ENCODE data around the gene RHOB.
"Not testable (repeated sequence)": the region's sequence is repeated elsewhere in the genome, so short reads cannot be mapped to it uniquely, and the experiment has no call there.

Gene RHOB

DNA sequence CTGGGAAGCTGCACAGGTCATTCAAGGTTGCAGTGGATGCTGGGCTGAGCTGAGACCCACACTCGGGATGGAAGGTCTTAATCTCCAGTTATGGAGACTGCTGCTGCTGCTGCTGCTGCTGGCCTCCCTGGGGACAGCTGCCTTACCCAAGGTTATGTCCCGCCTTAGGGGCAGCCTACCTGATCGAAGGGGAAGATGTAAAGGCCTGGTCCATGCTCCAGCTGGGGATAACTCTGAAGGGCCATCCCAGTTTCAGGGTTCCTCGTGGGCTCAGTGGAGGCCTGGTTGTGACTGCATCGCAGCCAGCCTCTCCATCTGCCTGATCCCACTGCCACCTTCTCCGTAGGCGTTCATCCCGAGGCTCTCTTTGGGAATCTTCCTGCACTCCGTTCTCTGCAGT lies 33.0 kb downstream of the RHOB start:
- no peak for DNase-seq

DNA sequence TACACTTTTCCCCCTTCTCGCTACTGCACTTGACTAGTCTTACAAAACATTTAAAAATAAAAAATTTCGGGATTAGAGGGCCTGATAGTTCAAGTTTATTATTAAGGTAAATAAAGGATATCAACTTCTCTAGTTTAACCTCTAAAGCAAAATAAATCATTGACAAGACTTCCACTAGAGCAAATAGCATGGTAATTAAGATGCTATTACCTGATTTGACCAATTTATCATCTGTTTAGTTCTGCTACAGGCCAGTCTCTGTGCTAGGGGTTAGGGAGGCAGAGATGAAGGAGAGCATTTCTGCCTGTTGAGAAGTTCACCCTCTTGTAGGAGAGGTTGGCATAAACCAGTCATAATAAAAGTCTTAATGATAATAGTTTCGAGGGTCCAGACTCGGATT lies 34.0 kb downstream of the RHOB start:
- DNase-seq = no peak

DNA sequence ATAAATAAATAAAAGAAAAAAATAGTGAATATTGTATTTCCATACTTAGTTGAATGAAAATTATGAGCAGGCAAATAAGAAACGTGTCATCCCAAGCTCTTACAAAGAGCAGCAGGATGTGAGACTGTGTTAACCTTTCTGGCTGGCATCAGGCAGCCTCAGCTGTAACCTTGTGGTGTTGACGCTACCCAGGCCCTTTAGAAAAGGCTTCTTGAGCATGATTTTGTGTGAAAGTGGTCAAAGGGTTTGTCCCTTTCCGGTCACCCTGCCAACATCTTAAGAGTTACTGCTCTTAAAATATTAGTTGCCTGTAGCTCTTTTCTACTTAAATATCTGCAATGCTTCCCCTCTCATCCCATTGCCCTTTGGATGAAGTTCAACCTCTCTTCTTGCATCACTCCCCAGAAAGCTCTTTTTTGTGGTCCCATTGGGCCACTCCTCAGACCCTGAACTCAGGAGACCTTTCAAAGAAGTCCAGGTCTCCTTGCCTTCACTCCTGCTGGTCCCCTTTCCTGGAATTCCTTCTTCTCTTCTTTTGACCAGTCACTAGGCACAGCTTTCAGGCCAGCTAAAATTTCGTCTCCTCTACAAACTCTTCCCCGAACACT lies 35.0 kb downstream of the RHOB start:
- DNase-seq = no peak

DNA sequence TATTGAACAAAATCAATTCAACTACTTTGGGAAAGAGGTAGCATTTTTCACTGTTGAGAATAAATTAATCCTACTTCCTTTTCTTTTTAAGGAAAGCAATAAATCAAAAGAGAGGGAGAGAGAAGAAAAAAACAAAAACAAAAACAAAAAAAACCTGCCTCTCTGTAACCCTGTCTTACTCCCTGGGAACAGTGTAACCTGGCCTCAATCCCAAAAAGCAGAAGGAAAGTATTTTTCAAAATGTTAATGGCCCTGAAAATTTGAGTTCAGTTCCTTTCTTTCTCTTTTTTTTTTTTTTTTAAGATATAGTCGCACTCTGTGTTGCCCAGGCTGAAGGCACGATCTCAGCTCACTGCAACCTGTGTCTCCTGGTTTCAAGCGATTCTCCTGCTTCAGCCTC lies 35.9 kb downstream of the RHOB start:
- DNase-seq = no peak

DNA sequence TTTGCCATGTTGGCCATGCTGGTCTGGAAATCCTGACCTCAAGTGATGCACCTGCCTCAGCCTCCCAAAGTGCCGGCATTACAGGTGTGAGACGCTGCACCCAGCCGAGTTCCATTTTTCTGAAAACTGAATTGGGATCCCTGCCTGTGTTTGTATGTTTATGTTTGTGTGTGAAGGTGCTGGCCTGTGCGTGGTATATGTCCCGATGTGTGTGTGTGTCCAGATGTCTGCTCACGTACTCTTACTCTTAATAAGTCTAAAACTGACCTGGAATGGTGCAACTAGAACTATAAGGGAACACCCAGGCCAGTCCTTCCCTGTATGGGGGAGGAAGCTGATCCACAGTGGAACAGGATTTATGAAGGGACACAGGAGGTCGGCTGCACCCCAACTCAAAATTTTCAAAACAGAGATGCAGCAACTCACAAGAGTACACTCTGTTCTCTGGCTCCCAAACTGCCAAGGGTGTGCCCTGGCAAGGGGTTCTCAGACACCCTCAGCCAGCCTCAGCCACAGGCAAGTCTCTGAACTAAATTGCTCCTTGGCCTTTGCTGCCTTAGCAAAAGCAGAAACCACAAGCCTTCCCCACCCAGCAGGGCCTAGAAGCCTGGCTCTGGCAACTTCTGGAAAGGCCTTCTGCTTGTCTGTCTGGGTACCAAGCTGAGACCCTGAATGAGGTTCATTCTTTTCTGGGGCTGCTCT lies 36.5 kb downstream of the RHOB start:
- DNase-seq = no peak

DNA sequence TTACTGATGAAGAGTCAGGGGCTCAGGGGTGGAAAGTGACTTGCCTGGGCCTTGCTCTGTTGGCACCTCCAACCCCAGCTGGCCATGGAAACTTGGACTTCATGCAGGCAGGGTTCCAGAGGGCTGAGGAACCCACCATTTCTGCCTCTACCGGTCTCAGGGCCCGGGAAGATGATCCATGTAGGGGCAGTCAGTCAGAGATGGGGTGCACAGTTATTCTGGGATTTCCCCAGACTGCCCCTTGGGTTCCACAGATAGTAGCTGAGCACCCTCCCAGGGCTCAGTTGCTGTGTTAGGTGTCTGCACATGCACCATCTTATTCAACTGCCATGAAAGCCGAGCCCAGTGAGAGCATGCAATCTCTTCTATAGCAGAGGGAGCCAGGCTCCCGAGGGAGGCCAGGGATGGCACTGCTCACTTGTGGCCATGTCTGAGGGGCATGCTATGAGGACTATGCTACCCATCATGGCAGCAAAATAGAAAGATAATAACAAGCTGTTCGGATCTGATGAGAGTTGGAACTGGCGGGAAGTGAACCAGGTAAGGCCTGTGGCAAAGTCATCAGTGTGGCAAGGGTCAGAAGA lies 37.3 kb downstream of the RHOB start:
- DNase-seq = no peak

DNA sequence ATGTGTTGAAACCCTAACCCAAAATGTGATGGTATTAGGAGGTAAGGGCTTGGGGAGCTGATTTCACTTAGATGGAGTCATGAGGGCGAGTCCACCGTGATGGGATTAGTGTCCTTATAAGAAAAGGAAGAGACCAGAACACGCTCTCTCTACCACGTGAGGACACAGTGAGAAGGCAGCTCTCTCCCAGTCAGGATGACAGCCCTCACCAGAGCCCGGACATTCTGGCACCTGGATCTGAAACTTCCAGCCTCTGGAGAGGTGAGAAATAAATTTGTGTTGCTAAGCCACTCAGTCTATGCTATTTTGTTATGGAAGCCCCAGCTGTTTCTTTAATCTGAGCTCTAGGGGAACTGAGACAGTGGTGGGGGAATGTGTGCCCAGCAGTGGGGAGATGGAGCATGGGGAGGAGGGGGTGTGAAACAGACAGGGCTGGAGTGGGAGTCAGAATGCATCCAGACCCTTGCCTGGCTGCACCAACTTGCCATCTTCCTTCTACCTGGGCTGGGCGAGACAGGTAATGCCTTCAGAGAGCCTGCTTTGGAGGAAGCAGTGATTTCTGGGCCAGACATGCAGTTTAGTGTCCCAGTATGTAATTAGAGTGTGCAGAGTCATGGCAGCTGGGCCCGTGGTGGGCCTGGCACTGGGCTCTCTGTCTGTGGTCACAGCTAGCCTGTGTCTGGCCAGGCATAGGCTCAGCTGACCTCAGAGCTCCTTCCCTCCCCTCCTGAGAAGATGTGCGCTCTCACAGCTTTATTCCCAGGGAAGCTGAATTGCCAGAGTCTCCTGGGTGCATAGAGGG lies 38.1 kb downstream of the RHOB start:
- DNase-seq = no peak

DNA sequence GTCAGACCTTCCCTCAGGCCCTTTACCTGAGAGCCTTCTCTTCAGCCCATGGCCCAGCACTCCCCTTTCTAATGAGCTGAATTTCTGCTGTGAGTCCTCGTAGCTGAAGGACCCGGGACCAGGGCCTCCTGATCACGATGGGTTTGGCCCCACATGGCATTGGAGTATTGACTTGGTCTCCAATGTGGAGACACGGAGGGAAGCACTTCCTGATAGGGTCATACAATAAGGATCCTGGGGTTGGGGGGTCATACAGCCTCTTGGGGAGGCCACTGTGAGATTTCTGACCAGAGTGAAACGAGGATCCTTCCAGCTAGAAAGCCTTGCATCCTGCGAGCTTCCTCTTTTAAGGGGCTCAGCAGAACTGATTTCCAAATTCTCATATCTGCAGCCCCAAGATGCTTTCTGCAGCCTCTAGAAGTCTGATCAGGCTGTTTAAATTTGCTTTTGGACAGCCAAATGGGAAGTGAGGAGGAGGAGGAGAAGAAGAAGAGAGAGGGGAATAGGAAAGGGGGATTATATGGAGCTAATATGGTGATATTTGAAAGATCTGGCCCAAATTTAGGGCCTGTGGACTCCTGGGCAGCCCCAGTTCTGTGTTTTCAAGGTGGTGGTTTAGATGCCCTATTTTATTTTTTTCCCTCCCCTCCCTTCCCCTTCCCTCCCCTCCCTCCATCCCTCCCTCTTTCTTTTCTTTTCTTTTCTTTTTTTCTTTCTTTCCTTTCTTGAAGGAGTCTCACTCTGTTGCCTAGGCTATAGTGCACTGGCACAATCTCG lies 38.9 kb downstream of the RHOB start:
- DNase-seq = no peak

DNA sequence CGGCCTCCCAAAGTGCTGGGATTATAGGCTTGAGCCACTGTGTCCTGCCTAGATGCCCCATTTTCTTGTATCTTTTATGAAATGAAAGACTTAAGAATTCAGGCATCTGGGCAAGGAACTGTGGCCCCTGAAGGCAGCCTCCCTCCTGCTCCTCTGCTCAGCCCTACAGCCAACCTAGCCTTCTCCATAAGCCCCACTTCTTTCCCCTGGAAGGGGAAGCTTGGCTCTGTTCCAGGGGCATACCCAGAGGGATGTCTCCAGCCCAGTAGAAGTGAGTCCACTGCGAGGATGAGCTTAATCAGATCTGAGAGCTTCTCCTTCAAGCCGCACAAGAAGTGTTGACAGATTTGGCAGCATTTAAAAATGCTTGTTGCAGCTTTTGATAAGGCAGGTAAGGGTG lies 39.7 kb downstream of the RHOB start:
- DNase-seq = no peak

DNA sequence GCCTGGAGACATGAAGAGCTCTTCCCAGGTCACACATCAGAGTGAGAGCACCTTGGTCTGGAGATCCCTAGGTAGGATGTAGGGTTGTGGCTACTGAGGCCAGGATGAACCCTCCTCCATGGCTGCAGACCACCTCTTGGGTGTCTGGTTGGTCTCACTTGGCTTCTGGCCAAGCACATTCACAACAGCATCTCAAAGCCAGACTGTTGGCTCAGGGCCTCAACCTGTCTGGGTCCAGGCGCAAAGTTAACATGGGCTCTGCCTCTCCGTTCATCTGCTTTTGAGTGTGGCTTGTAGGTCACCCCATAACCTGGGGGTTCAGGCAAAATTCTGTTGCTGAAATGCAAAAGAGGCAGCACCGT lies 40.1 kb downstream of the RHOB start:
- DNase-seq = no peak

DNA sequence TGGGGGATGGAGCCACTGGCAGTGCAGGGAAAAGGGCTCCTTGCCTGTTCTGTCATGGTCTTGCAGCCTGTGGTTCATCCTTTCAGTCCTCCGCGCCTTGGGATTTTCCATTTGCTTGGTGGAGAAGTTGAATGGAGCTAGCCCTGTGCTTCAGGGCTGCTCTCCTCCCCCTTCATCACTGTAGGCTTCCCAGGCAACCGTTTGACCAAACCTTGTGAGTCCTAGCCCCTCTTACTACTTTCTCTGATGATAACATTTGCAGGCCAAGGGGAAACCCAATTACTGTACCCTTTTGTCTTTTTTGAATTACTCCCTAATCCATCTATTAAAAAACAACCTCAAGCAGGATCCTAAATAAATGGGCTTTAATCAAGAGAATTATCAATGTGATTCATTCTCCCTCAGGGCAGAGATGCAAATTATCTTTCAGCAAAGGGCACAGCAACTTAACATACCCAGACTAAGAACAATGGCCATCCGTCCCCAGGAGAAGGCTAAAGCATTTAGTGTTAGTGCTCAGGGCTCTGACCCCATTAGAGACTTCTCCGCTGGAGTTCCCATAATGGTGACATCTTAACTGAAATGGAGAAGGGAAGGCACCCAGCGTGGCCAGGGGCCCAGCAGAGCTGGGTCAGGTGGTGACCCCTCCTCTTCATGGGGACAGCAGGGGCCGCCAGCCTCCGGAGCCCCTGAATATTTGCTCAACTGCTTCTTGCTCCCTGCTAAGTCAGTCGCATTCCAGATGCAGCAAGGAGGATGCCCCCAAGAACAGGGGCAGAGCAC lies 40.7 kb downstream of the RHOB start:
- no peak for DNase-seq

DNA sequence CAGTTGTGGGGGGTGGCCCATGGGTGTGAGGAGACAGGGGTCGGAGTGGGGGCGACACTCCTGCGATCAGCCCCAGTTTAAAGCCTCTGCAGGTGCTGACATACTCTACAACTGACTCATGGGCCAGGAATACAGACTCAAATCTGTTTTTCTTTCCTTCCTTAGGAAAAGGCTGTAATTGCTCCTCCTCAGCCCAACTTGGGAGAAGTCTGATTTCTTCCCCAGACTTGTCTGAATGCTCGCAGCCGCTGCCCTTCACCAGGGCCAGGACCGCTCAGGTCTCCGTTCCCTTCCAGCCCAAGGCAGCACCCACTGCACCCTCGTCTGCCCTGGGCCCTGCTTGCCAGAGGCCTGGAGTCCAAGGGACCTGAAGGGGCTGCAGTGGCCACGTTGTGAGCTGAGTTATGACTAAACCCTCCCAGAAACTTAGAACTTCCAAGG lies 41.3 kb downstream of the RHOB start:
- DNase-seq = no peak

DNA sequence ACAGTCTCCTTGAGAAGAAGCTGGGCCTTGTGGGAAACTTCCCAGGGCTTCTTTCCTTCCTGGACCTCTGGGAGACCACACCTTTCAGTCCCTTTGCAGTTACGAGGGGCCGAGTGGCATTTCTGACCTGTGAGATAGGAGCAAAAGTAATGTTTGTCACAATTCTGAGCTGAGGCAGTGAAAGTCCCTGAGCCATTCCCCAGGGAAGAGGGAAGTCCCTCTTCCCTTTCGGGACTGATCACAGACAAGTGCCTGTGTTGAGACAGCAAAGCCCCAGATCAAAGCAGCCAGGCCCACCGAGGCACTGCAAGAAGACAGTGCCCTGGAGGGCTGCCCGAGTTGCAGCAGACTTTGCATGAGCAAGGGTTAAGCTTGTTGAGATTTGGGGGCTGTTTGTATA lies 41.9 kb downstream of the RHOB start:
- DNase-seq = no peak

DNA sequence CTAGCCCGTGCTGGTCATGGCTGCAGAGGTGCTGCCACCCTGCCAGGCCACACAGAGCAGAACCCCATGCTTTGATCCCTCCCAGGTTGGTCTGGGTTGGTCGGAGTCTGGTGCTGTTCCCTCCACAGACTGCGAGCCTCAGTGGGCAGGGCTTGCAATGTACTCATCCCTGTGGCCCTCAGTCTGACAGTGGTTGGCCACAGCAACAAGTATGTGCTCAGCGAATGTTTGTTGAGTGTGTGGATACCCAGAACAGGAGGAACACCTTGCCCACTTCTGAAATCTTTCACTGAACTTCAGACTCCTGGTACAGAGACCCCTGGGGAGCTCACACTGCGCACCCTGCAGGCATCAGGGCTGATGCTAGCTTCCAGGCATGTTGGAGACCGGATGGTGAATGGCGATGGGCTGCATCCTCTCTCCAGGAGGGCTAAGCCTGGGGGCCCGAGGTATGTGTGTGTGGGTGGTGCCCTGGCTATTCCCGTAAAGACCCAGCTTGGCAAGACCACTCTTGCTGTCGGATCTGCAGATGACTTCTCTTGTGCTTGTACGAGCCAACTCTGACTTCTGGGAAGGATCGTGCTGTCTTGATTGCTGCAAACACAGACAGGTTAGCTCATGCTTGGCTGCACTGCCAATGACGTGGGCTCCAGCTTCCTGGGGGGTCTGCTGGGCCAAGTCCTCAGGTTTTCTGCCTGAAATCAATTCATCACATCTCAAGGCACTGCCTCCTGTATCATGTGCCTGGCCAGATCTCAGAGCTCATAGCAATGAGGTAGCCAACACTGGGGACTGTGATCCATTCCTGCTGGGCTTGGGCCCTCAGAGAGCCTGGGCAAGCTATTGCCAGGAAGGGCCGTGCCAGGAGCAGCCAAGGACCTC lies 43.7 kb downstream of the RHOB start:
- DNase-seq = no peak

DNA sequence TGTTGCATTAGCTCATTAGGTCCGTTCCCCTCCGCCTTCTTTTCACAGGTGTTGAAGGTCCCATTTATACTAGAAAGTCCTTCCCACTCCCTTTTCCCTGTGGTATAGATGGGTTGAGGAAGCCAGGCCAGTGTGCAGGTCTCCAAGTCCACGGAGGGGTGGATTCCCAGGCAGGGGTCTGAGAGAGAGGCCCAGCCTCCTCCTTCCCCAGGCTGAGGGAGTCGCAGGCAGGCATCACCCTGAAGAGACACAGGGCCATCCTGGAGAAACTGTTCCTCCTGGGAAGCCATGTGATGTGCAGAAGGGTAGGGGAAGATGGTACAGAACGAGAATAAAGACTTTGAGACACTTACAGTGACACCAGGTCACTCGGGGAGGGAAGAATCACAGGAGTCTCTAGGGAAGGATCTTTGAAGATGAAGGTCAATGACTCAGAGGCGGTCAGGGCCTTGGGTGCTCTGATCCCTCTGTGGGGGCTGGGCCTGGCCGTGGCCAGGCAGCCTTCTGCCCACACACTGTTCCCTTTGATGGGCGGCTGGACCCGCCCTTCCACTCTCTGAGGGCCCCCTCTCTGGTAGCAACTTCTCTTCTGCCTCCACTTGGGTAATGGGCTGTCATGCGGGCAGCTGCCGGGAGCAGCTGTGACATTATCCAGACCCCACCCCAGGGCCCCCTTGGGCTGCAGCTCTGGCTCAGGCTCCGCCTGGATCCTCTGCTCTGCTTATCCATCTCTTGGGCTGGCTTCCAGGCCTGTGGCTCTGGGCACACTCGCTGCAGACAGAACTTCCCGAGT lies 45.1 kb downstream of the RHOB start:
- DNase-seq = peak; percentile 22 to 37

DNA sequence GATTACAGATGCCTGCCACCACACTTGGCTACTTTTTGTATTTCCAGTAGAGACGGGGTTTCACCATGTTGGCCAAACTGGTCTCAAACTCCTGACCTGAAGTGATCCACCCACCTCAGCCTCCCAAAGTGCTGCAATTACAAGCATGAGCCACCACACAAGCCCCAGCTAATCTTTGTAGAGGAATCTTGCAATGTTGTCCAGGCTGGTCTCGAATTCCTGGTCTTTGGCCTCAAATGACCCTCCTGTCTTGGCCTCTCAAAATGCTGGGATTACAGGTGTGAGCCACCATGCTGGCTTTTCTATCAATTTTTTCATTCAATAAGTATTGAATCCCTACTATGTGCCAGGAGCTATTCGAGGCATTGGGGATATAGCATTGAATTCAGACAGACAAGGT lies 46.2 kb downstream of the RHOB start:
- DNase-seq = not testable (repeated sequence)

DNA sequence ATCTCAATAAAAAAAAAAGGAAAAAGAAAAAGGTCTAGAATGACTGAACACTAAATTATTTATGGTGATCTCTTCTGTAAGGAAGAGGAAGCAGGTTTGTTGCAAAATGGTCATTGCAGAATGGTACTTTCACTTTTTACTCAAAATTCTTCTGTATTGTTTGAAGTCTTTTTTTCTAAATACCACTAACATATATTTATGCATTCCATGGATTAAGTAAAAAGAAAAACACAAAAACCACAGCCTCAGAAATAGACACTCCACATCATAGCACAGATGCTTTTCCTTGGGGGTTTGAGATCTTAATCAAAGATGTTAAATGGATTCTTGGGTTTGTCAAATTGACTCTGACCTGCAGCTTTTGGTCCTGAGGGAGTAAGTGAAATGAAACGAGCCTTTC lies 47.4 kb downstream of the RHOB start:
- peak; percentile 78 to 82 for DNase-seq

DNA sequence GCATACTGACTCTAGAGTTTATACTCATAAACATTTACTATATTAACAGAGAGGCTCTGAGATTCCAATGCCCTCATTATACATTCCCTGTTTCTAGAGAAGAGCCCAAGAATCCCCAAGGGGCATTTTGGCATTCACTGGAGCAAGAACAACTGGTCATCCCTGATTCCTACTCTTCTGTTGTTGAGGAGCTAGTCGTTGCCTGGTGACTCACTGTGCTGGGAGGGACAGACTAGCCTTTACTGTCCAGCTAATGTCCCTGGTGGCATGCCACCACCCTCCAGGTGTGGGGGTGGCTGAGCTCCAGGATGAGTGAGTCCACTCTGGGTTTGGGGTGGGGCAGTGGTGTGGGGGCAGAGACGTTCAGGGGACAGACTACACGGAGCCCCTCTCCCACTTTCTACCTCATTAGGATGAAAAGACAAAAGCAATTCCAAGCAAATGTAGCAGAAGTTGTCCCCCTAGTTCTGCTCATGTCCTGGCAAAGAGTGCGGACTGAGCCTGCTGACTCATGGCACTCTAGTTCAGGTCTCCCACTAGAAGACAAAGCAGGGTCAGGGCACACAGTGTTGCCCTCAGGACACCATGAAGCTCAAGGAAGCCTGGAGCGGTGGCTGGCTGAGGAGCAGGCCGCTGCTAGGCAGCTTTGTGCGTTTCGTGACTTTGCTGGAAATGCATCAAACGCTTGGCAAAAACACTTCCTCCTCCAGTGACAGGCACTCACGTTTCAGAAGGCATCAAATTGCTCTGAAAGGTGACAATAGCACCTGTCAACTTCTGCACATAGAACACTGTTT lies 49.4 kb downstream of the RHOB start:
- DNase-seq = no peak

DNA sequence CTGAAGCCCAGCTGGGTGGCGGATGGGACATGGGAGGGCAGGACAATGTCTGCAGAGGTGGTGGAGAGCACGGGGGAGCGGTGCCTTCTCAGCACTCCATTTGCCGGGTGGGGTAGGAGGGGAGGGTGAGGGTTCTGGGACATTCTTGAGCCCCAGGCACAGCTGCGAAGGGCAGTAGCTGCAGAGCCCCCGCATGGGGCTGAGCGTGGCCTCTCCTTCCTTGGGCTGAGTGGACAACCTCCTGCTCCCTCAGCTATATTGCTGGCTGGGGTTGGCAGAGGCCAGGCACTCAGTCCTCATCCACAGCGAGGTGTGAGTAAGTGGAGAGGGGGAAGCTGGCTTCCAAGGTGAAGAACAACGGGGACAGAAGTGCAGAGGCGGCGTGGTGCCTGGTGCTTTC lies 50.1 kb downstream of the RHOB start:
- DNase-seq = no peak
